IMR-90 (cell line): Measurements from ENCODE around the gene POLD4.

ENCODE experiments used
- CEBPB ChIP-seq: IDR thresholded peaks from 2 replicates; pipeline ENCODE4 v1.6.1; 2012; ENCODE audit warnings: low read depth, low read length, improper control_type of control experiment
- MAFK ChIP-seq: IDR thresholded peaks from 2 replicates; pipeline ENCODE4 v1.6.1; 2012; ENCODE audit warnings: low read depth, low read length, improper control_type of control experiment
- POLR2A ChIP-seq: IDR thresholded peaks from 2 replicates; pipeline ENCODE4 v1.6.1; 2012; ENCODE audit warnings: mild to moderate bottlenecking, low read depth, low read length
- RFX5 ChIP-seq: IDR thresholded peaks from 2 replicates; pipeline ENCODE4 v1.8.0; 2012; ENCODE audit warnings: low read depth, mild to moderate bottlenecking, low read length, moderate library complexity
- SMC3 ChIP-seq: fragments of 150-350 bp; IDR thresholded peaks from 2 replicates; pipeline ENCODE4 v1.6.1; 2016; ENCODE audit warnings: low read depth, mild to moderate bottlenecking, antibody characterized with exemption, low read length, moderate library complexity
- TF ChIP-seq, protein P1 (sequence below): conservative IDR thresholded peaks from 2 replicates; pipeline ENCODE4 v1.5.1; 2012; ENCODE audit warnings: mild to moderate bottlenecking, low read depth, low read length, improper control_type of control experiment

- TF ChIP-seq, protein P1, sequence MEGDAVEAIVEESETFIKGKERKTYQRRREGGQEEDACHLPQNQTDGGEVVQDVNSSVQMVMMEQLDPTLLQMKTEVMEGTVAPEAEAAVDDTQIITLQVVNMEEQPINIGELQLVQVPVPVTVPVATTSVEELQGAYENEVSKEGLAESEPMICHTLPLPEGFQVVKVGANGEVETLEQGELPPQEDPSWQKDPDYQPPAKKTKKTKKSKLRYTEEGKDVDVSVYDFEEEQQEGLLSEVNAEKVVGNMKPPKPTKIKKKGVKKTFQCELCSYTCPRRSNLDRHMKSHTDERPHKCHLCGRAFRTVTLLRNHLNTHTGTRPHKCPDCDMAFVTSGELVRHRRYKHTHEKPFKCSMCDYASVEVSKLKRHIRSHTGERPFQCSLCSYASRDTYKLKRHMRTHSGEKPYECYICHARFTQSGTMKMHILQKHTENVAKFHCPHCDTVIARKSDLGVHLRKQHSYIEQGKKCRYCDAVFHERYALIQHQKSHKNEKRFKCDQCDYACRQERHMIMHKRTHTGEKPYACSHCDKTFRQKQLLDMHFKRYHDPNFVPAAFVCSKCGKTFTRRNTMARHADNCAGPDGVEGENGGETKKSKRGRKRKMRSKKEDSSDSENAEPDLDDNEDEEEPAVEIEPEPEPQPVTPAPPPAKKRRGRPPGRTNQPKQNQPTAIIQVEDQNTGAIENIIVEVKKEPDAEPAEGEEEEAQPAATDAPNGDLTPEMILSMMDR, result no peak
- TF ChIP-seq POLR2A (no peak), MAFK (no peak), CEBPB (no peak), RFX5 (no peak), SMC3 (no peak)
These were observed 3.3 kb downstream of the POLD4 start for GRCh38 chr11:67349928-67350465.
